SH-SY5Y (cell line): ENCODE measurements around the gene TBC1D8.

Source experiments
- GATA2 ChIP-seq: IDR thresholded peaks from 2 replicates; pipeline ENCODE4 v1.6.1; 2011; ENCODE audit warnings: mild to moderate bottlenecking, low read depth, low read length
- GATA3 ChIP-seq: IDR thresholded peaks from 2 replicates; pipeline ENCODE4 v1.6.1; 2011; ENCODE audit warnings: low read depth, mild to moderate bottlenecking, low read length, moderate library complexity

TBC1D8 gene

DNA sequence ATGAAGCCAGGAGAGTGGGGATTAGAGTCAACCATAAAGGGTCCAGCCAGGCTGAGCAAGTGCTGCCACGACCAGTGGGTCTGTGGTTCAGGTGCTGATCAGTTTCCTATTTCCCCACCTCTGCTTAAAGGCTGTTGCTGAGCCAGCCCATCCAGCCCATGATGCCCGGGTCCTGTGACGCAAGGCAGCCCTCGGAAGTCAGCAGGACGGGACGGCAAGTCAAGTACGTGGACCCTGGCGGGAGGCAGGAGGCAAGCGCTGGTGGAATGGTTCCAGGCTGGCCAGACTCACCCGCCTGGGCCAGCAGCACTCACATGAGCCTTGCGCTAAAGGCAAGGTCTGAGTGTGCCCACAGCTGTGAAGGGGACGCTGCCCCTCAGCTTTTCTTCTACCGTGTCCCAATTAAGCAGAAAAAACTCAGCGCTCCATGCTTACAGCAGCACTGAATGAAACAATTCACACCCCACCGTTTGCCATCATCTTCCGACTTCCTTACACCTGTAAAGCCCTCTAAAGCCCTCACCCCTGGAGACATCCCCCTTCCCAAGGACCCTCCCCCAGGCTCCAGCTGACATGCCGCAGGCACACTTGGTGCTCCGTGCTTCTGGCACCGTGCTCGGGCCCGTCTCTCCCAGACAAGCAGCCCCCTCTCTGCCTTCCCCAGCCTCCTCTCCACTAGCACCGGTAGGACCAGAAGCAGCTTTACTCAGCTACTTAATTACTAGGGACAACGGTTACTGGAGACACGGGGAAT lies 160.4 kb downstream of the TBC1D8 start:
- no peak for TF ChIP-seq GATA2
- TF ChIP-seq GATA3: no peak

DNA sequence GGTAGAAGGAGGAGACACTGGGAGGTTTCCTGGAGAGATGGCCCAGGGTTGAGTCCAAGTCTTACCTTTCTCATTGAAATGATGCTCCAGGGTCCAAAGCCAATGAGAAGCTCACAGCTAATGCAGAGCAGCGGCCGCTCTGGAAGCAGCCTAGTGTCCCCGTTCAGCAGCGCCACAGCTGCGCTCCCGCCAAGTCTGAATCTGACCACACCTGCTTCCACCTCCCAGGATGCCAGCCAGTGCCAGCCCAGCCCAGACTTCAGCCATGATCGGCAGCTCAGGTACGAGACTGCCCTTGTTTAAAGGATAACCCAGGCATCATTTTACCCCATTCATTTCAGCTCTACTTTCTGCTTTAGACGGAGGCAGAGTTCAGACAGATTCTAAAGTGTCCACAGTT lies 161.0 kb downstream of the TBC1D8 start:
- TF ChIP-seq GATA3 (no peak), GATA2 (no peak)

- TF ChIP-seq GATA3 (no peak), GATA2 (no peak)
These were observed 161.5 kb downstream of the TBC1D8 start for GRCh38 chr2:100989666-100990065.

DNA sequence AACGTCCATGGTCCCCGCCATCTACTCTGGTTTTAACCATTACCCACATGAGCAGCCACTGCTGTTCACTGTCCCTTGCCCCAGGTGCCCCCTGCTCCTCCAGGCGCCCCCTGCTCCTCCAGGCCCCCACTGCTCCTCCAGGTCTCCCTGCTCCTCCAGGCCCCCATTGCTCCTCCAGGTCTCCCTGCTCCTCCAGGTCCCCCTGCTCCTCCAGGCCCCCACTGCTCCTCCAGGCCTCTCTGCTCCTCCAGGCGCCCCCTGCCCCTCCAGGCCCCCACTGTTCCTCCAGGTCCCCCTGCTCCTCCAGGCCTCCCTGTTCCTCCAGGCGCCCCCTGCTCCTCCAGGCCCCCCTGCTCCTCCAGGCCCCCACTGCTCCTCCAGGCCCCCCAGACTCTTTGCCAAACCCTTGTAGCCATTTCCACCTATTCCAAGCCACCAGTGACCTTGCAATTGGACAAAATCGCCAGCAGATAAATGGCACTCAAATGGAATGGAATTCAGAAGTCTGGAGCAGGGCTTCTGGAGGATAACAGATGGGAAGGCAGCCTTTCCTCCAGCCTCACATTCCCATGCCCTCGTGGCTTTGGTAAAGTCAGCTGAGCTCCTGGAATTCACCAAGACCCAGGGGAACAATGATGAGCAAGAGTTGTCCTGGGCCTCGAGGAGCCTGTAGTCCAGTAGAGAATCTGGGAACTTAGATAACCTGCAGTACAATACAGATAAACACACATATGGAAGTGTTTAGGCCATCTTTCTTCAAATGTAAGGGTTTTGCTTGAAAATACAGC lies 162.4 kb downstream of the TBC1D8 start:
- no peak for TF ChIP-seq GATA3
- no peak for TF ChIP-seq GATA2

- TF ChIP-seq GATA2 (no peak), GATA3 (no peak)
These were observed 163.2 kb downstream of the TBC1D8 start for GRCh38 chr2:100987974-100988373.

- TF ChIP-seq GATA2 (no peak), GATA3 (no peak)
These were observed 163.6 kb downstream of the TBC1D8 start for GRCh38 chr2:100987536-100987935.

- TF ChIP-seq GATA3 (no peak), GATA2 (no peak)
These were observed 165.0 kb downstream of the TBC1D8 start for GRCh38 chr2:100986157-100986556.

DNA sequence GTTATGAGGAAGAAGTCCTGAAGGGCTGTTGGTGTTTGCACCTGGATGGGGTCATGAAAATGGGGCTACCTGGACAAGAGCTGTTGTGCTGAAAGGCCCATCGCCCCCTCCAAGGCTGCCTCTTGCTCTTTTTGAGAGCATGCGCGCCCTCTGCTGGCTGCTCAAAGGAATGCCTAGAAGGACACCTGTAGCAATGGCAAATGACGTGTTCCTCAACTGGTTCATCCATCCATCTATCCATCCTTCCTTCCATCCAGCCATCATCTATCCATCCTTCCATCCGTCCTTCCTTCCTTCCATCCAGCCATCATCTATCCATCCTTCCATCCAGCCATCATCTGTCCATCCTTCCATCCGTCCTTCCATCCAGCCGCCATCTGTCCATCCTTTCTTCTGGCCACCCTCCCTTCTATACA lies 166.3 kb downstream of the TBC1D8 start:
- TF ChIP-seq GATA3: no peak

- no peak for TF ChIP-seq GATA2
- no peak for TF ChIP-seq GATA3
These were observed 167.4 kb downstream of the TBC1D8 start for GRCh38 chr2:100983684-100984310.

- no peak for TF ChIP-seq GATA2
These were observed 168.0 kb downstream of the TBC1D8 start for GRCh38 chr2:100983201-100983600.

DNA sequence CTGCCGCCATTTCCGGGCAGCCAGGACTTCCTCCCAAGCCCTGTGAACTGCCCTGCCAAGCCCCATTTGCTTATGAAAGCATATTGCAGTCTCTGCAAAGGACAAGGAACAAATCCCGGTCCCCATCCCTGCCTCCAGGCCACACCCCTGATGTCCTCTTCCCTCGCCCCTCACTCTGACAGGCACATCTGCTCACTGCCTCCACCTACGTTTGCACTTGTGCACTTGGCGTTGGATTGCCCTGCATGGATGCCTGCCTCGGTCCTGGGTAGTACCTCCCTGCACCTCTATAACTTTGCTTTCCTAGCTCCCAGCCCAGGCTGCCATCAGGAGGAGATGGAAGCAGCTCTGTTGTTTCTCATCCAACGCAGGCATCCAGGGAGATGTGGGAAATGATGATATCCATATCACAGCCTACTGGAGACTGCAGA lies 168.7 kb downstream of the TBC1D8 start:
- no peak for TF ChIP-seq GATA2
- no peak for TF ChIP-seq GATA3

- no peak for TF ChIP-seq GATA2
- TF ChIP-seq GATA3: no peak
These were observed 170.2 kb downstream of the TBC1D8 start for GRCh38 chr2:100981011-100981410.

DNA sequence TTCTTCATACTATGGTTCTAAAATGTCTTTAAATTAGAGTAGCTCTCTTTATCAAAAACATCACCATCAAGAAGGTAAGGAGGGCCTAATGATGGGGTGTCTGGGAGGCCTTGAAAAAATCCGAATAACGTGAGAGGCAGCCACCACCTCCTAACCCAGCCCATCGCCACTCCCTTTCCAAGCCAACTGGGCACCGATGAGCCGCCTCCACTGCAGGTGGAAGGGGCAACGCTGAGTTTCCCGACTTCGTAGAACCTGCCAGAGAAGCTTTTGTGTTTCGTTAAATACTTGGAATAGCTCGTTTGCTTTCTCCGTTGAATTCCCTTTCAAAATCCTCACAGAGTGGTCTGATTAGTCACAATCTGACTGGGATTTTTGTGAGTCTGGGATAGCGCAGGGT lies 171.1 kb downstream of the TBC1D8 start:
- no peak for TF ChIP-seq GATA2
- TF ChIP-seq GATA3: no peak

- TF ChIP-seq GATA3 (no peak), GATA2 (no peak)
These were observed 172.5 kb downstream of the TBC1D8 start for GRCh38 chr2:100978582-100979191.

GRCh38 chr2:100977511-100977910 lies 173.7 kb downstream of the TBC1D8 start:
- TF ChIP-seq GATA3: no peak
- TF ChIP-seq GATA2: no peak
